ENCODE measurements around the gene UTP14C. TPM values are rescaled to one million over a fixed set of nuclear protein-coding genes. Genes with fewer than 3 reads are reported as not detected.

The UTP14C gene
- total RNA-seq, 2 donors from 2014 or later = 13.1 to 15.0 TPM

DNA sequence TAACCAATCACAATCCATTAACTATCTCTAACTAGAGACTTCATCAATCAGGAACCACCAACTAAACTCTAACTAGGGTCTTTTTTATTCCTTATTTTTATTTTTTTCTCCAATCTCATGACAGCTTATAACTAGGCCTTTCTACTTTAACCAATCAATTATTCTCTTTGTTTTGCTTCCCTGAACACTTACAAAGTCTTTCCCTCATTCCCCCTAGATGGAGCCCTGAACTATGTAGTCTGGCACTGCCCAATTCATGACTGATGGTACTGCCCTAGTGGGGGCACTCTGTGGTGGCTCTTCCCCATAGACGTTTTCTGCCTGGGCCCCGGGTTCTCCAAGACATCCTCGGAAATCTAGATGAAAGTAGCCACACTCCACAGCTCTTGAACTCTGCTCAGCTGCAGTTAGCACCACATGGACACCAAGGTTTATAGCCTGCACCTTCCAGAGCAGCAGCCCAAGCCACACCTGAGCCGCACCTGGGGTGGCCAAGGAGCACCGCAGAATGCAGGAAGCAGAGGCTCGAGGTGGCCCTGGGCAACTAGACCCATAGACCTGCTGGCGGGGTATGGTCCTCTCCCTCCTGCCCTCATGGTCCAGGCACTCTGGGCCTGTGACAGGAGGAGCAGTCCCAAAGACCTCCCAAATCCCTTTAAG lies 19.9 kb upstream of the UTP14C start:
- H3K4me1 ChIP-seq = no peaks in the 10 kb centered on the region
- no peaks in the 10 kb centered on the region for H3K9me3 ChIP-seq
- no peak overlapping the region for H3K27ac ChIP-seq
- H3K36me3 ChIP-seq = no peaks in the 10 kb centered on the region
- H3K4me3 ChIP-seq = no peak overlapping the region
- TF ChIP-seq, protein P1, sequence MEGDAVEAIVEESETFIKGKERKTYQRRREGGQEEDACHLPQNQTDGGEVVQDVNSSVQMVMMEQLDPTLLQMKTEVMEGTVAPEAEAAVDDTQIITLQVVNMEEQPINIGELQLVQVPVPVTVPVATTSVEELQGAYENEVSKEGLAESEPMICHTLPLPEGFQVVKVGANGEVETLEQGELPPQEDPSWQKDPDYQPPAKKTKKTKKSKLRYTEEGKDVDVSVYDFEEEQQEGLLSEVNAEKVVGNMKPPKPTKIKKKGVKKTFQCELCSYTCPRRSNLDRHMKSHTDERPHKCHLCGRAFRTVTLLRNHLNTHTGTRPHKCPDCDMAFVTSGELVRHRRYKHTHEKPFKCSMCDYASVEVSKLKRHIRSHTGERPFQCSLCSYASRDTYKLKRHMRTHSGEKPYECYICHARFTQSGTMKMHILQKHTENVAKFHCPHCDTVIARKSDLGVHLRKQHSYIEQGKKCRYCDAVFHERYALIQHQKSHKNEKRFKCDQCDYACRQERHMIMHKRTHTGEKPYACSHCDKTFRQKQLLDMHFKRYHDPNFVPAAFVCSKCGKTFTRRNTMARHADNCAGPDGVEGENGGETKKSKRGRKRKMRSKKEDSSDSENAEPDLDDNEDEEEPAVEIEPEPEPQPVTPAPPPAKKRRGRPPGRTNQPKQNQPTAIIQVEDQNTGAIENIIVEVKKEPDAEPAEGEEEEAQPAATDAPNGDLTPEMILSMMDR (IDR thresholded peaks at IDR 0.05) = no peak
- no peaks in the 10 kb centered on the region for H3K27me3 ChIP-seq
- no peak for DNase-seq (ENCODE audit: low spot score)

DNA sequence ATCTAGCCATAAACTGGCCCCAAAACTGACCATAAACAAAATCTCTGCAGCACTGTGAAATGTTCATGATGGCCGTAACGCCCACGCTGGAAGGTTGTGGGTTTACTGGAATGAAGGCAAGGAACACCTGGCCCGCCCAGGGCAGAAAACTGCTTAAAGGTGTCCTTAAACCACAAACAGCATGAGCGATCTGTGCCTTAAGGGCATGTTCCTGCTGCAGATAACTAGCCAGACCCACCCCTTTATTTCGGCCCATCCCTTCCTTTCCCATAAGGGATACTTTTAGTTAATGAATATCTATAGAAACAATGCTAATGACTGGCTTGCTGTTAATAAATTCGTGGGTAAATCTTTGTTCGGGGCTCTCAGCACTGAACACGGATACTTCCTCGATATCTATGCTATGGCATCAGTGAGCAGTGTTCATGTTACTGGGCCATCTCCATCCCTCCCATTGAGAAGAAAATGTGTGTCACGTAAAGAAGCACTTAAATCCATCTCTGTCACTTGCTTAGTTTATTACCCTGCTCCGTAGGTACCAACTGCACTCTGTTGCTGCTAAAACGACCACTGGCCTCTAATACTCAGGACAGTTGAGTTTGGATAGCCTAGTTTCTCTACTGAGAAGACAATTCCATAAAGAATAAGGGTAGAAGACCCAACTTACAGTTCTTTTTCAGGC lies 18.5 kb upstream of the UTP14C start:
- Histone ChIP-seq H3K27ac (no peak overlapping the region), H3K4me3 (no peak overlapping the region), H3K4me1 (peaks cover 0 to 10% of the 10 kb centered on the region in 2 donors), H3K9me3 (no peaks in the 10 kb centered on the region), H3K36me3 (no peaks in the 10 kb centered on the region), H3K27me3 (no peaks in the 10 kb centered on the region)
- TF ChIP-seq, protein P1 (IDR thresholded peaks at IDR 0.05) = no peak
- DNase-seq (ENCODE audit: low spot score) = no peak

DNA sequence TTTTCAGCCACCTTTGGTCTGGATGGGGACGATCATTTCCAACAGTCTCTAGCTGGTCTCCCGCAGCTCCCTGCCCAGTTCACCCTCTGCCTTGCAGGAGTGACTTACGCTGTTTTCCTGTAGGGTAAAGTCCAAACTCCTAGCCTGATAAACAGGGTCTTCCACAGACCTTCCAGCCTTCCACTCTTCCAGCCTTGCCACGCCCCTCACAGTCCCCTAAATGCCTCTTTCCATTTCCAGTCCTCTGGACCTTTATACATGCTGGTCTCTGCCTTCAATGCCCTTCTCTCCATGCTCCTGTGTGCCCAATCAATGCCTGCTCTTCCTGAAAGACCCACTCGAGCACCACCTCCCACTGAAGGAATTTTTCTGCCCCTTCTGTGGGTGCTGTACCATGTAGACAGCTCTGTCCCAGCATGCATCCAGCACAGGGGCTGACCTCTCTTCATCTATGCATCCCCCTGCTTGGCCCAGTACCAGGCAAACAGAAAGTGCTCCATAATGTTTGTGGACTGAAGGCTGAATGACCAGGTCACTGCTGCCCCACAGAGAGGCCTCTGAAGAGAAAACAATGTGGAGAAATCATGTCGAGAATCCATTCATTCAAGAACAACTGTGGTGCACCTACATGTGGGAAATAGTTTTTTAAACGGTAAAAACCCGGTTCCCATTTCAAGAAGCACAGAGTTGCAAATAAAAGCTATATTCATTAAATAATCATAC lies 17.8 kb upstream of the UTP14C start:
- H3K36me3 ChIP-seq = no peaks in the 10 kb centered on the region
- no peaks in the 10 kb centered on the region for H3K9me3 ChIP-seq
- TF ChIP-seq, protein P1 (IDR thresholded peaks at IDR 0.05) = no peak
- H3K27ac ChIP-seq = no peak overlapping the region
- DNase-seq (ENCODE audit: low spot score) = no peak
- no peaks in the 10 kb centered on the region for H3K27me3 ChIP-seq
- H3K4me1 ChIP-seq = peaks cover 0 to 11% of the 10 kb centered on the region in 2 donors
- no peak overlapping the region for H3K4me3 ChIP-seq

DNA sequence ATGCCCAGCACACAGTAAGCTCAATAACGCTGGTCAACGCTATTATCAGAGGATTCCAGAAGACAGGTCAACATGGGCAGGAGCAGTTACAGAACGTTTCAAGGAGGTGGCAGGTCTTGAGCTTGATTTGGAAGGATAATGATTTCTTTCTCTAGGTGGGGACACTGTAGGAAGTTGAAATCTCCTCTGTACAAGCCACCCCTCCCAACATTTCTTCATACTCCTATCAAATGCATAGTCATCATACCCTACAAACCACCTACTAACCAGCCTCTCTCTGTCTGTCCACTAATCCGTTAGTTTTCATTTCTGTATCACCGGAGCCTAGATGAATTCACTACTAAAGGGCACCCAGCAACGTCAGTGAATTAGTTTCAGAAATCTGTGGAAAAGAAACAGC lies 14.5 kb upstream of the UTP14C start:
- no peak for DNase-seq (ENCODE audit: low spot score)
- Histone ChIP-seq H3K27me3 (no peaks in the 10 kb centered on the region), H3K27ac (no peak overlapping the region), H3K4me3 (no peak overlapping the region), H3K9me3 (no peaks in the 10 kb centered on the region), H3K4me1 (peaks cover 0 to 22% of the 10 kb centered on the region in 2 donors), H3K36me3 (no peaks in the 10 kb centered on the region)
- TF ChIP-seq, protein P1 (IDR thresholded peaks at IDR 0.05) = no peak

DNA sequence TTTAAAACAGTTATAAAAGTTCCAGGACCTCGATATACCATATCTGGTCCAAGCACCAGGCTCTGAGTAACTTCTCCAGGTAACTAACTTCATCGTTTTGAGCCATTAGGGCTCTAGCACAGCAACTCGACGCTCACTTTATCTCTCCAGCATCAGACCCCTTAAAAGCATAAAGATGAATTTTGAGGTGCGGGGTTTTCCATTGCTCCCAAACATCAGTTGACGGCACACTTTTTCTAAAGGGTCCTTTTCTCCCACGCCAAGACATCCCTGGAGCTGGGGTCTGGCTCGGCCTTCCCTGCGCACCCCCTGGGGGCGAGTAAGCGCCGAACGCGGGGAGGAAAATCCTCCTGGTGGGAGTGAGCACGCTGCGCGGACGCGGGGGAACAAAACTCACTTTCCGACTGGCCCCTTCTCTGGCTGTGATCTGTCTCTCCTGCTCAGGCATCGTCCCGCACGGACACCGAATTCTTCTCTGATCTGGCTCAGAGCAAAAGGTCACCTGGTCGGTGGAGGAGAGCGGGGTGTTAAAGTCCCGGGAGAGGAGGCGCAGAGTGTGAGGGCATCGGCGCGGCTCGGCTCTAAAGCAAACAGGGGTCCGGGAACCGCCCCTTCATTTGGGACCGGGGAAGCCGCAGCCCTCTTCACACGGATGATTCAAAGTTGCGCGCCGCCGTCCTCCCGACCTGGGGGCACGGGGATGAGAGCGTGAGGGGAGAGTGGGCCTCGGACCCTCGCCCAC lies 13.4 kb upstream of the UTP14C start, which contains the start of gene ATP7B:
Gene ATP7B (minus strand): TSS at position 561 of the 742 bp plus-strand sequence. CDS start 113 bp downstream, at position 448.
- Histone ChIP-seq H3K27ac (peak within 1 kb of the TSS; percentile 81 to 89), H3K9me3 (no peaks in the 10 kb centered on the region), H3K4me3 (peak within 1 kb of the TSS; percentile 81 to 90), H3K27me3 (no peaks in the 10 kb centered on the region), H3K4me1 (peaks cover 0 to 22% of the 10 kb centered on the region in 2 donors), H3K36me3 (no peaks in the 10 kb centered on the region)
- peak; percentile 60 for DNase-seq (ENCODE audit: low spot score)
- TF ChIP-seq, protein P1 (IDR thresholded peaks at IDR 0.05) = no peak

All from right atrium auricular region (tissue), 2 donors.